ENCODE measurements around the gene CLIP4.

Gene CLIP4, protein sequence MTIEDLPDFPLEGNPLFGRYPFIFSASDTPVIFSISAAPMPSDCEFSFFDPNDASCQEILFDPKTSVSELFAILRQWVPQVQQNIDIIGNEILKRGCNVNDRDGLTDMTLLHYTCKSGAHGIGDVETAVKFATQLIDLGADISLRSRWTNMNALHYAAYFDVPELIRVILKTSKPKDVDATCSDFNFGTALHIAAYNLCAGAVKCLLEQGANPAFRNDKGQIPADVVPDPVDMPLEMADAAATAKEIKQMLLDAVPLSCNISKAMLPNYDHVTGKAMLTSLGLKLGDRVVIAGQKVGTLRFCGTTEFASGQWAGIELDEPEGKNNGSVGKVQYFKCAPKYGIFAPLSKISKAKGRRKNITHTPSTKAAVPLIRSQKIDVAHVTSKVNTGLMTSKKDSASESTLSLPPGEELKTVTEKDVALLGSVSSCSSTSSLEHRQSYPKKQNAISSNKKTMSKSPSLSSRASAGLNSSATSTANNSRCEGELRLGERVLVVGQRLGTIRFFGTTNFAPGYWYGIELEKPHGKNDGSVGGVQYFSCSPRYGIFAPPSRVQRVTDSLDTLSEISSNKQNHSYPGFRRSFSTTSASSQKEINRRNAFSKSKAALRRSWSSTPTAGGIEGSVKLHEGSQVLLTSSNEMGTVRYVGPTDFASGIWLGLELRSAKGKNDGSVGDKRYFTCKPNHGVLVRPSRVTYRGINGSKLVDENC

DNA sequence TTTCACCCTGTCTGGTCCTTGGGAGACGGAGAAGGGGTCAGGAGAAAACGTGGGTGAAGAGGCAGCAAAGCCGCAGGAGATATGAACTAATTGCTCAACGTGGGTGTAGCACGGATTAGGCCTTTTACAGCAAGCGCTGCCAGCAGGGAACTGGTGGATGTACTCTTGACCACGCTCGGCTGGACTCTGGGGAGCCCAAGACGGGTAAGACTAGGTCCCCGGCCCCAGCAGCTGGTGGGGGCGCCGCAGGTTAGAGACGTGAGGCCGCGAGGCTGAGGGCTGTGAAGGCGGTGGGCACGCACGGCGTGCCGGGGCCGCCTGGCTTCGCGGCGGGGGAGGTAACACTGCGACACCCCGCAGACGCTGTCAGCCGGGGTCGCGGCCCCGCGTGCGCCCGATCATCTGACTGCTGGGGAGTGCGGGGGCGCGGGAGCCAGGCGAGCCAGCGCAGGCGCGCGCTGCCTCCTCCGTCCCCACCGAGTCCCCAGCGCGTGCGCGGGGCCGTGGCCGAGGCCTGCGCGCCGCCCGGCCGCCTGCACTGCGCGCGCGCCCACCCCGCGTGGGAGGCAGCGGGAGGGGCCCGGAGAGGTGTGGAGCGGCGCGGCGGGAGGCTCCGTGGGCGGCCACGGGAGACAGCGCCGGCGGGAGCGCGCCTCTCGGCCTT is at the start of gene CLIP4:
TSS of gene CLIP4 (plus strand) at position 470 of the 664 bp plus-strand sequence. CDS start 5,974 bp downstream, outside the sequence.
- peak; percentile 72 for DNase-seq
- H3K4me3 ChIP-seq (ENCODE audit: low read depth, low read length) = peak within 1 kb of the TSS; percentile 69
- TF ChIP-seq, protein P1, sequence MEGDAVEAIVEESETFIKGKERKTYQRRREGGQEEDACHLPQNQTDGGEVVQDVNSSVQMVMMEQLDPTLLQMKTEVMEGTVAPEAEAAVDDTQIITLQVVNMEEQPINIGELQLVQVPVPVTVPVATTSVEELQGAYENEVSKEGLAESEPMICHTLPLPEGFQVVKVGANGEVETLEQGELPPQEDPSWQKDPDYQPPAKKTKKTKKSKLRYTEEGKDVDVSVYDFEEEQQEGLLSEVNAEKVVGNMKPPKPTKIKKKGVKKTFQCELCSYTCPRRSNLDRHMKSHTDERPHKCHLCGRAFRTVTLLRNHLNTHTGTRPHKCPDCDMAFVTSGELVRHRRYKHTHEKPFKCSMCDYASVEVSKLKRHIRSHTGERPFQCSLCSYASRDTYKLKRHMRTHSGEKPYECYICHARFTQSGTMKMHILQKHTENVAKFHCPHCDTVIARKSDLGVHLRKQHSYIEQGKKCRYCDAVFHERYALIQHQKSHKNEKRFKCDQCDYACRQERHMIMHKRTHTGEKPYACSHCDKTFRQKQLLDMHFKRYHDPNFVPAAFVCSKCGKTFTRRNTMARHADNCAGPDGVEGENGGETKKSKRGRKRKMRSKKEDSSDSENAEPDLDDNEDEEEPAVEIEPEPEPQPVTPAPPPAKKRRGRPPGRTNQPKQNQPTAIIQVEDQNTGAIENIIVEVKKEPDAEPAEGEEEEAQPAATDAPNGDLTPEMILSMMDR (IDR thresholded peaks at IDR 0.05; ENCODE audit: low read depth, low read length) = no peak
- H3K9me3 ChIP-seq (ENCODE audit: severe bottlenecking) = no peaks in the 10 kb centered on the region
- no peaks in the 10 kb centered on the region for H3K36me3 ChIP-seq
- no peaks in the 10 kb centered on the region for H3K27me3 ChIP-seq (ENCODE audit: insufficient read depth, low read depth, severe bottlenecking)
- H3K27ac ChIP-seq = peak within 1 kb of the TSS; percentile 77

DNA sequence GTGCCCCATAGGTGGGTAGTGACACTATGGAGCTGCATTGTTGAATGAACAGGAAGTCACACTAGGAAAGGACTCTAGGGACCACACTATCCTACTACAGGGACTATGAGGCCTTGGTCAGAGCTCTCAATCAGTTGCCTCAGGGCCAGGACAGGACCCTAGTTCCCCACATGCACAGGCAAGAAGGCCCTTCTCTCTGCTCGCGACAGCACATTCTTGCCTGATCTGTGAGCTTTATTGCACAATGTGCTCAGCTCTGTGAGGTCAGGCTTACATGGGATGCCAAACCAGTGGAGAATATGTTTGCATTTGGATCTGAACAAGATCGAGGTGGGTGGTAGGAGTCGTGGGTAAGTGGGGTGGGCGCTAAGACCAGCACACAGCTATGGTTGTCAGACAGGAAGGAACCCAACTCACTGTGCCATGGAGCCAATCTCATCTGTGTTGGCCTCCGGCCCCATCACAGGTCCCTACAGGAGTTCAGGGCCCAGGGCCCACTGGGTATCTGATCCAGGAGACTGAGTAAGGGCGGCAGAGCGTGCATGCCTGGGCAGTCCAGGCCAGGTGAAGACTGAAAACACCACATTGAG is 48.8 kb upstream of the CLIP4 start:
- Histone ChIP-seq H3K27me3 (ENCODE audit: insufficient read depth, low read depth, severe bottlenecking) (no peaks in the 10 kb centered on the region), H3K36me3 (peaks cover 3% of the 10 kb centered on the region; the same call in 1 of the 2 replicates), H3K4me3 (ENCODE audit: low read depth, low read length) (no peak overlapping the region), H3K9me3 (ENCODE audit: severe bottlenecking) (peaks cover 5% of the 10 kb centered on the region), H3K27ac (no peak overlapping the region)
- DNase-seq = no peak
- TF ChIP-seq, protein P1 (IDR thresholded peaks at IDR 0.05; ENCODE audit: low read depth, low read length) = no peak

DNA sequence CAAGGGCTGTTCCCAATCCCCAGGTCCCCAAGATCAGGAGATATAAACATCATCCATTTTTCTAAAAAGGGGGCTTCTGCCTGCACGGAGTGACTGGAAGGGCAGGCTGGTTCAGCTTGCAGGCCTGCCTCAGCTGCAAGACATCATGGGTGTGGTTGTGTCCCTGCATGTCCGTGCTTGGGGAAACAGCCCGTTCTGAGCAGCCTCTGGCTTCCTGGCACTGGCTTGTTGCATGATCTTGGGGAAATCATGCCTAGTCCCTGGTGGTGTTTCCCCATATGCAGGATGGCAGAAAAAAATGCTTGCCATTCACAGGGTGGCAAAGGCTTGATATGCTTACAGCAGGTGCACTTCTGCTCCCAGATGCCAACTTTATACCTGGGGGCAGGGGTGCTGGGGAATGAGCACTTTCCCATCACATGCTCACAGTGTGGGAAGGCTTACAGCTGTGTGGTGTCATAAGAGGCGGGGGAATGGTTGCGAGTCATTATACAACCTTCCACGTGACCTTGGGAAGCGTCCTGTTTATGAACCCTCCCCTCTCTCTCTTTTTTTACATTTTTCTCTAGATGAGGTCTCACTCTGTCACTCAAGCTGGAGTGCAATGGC is 48.1 kb upstream of the CLIP4 start:
- H3K27me3 ChIP-seq (ENCODE audit: insufficient read depth, low read depth, severe bottlenecking) = no peaks in the 10 kb centered on the region
- no peak for DNase-seq
- H3K36me3 ChIP-seq = peaks cover 3% of the 10 kb centered on the region; the same call in 1 of the 2 replicates
- no peak overlapping the region for H3K27ac ChIP-seq
- TF ChIP-seq, protein P1 (IDR thresholded peaks at IDR 0.05; ENCODE audit: low read depth, low read length) = no peak
- H3K4me3 ChIP-seq (ENCODE audit: low read depth, low read length) = no peak overlapping the region
- peaks cover 12% of the 10 kb centered on the region for H3K9me3 ChIP-seq (ENCODE audit: severe bottlenecking)

DNA sequence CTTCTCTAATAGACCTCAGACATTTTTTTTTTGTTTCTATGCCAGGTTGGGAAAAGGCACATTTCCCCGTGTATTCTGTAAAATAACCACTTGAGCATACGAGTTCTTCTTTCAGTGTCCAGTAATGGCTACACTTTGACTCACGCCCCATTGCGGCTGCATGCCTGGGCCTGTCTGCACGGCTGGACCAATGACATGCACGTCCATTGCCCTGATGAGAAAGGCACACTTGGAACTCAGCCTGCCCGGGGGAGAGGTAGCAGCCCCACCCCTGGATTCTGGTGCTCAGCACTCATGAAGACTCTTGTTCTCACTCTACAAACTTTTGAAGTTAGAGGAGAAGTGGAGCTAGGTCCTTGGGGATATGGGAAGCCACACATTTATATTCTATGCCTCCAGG is 46.7 kb upstream of the CLIP4 start:
- Histone ChIP-seq H3K9me3 (ENCODE audit: severe bottlenecking) (peaks cover 26% of the 10 kb centered on the region), H3K36me3 (peaks cover 3% of the 10 kb centered on the region; the same call in 1 of the 2 replicates), H3K27ac (no peak overlapping the region), H3K27me3 (ENCODE audit: insufficient read depth, low read depth, severe bottlenecking) (no peaks in the 10 kb centered on the region), H3K4me3 (ENCODE audit: low read depth, low read length) (no peak overlapping the region)
- DNase-seq = no peak
- TF ChIP-seq, protein P1 (IDR thresholded peaks at IDR 0.05; ENCODE audit: low read depth, low read length) = no peak

DNA sequence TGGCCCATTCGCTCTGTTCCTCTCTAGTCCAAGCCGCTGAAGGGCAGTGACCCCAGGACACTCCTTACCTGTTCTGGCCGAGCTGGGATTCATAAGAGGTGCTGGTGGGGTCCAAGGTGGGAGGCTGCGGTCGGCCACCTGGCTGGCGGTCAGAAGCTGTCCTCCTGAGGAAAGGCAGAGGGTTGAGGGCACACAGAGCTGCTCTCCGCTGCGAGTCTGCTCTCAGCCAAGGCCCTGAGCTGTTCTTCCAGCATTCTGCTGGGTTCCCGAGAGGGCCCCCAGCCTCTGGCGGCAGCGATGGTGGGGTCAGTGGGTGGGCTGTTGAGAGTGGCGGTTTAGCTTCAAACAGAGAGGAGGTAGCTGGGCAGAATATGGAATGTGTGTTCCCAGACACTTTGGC is 44.7 kb upstream of the CLIP4 start:
- Histone ChIP-seq H3K27me3 (ENCODE audit: insufficient read depth, low read depth, severe bottlenecking) (no peaks in the 10 kb centered on the region), H3K4me3 (ENCODE audit: low read depth, low read length) (no peak overlapping the region), H3K9me3 (ENCODE audit: severe bottlenecking) (peaks cover 32% of the 10 kb centered on the region), H3K36me3 (no peaks in the 10 kb centered on the region), H3K27ac (no peak overlapping the region)
- DNase-seq = no peak
- TF ChIP-seq, protein P1 (IDR thresholded peaks at IDR 0.05; ENCODE audit: low read depth, low read length) = no peak
